ENCODE data around the gene TEAD1. TPM values are rescaled to one million over a fixed set of nuclear protein-coding genes. Genes with fewer than 3 reads are reported as not detected.
A peak's percentile ranks its signal among the peaks of the same experiment; 100 is the strongest.
"Not testable (repeated sequence)": the region's sequence is repeated elsewhere in the genome, so short reads cannot be mapped to it uniquely, and the experiment has no call there.

TEAD1 gene
- total RNA-seq, 2 experiments from 2014 or later, result 5.6 to 10.8 TPM

- DNase-seq (ENCODE audit: low spot score), result no peak
- Histone ChIP-seq H3K4me2 (ENCODE audit: low read length) (no peak overlapping the region), H3K9me2 (ENCODE audit: insufficient read depth, low read length) (no peaks in the 10 kb centered on the region), H3K4me3 (ENCODE audit: low read depth, low read length, poor library complexity, severe bottlenecking) (no peak overlapping the region), H3K27ac (ENCODE audit: low read depth, low read length, poor library complexity, severe bottlenecking) (no peak overlapping the region), H3K79me2 (ENCODE audit: insufficient read depth, low read depth, low read length) (no peaks in the 10 kb centered on the region), H3K4me1 (ENCODE audit: insufficient read depth, low read length, poor library complexity, severe bottlenecking) (no peaks in the 10 kb centered on the region), H4K20me1 (ENCODE audit: insufficient read depth, low read length) (no peaks in the 10 kb centered on the region), H2AFZ (ENCODE audit: low read length) (no peak overlapping the region), H3K9me3 (ENCODE audit: low read length) (no peaks in the 10 kb centered on the region), H3K36me3 (ENCODE audit: insufficient read depth, low read length) (no peaks in the 10 kb centered on the region)
- BruUV-seq (replicated peaks), result no TSS peak
- intact Hi-C loops (cut with micrococcal nuclease; ENCODE audit: unreplicated experiment), result no loop called here
- CTCF ChIA-PET (ENCODE audit: unreplicated experiment), result no interaction called here
- TF ChIP-seq EZH2phosphoT487 (IDR thresholded peaks at IDR 0.05; ENCODE audit: borderline replicate concordance, low read depth, low read length) (no peak), CTCF (conservative IDR thresholded peaks at IDR 0.05; ENCODE audit: low read length) (no peak)
- POLR2A ChIA-PET, result no interaction called here
Measured at GRCh38 chr11:12757416-12757815, 83.2 kb downstream of the TEAD1 start.

DNA sequence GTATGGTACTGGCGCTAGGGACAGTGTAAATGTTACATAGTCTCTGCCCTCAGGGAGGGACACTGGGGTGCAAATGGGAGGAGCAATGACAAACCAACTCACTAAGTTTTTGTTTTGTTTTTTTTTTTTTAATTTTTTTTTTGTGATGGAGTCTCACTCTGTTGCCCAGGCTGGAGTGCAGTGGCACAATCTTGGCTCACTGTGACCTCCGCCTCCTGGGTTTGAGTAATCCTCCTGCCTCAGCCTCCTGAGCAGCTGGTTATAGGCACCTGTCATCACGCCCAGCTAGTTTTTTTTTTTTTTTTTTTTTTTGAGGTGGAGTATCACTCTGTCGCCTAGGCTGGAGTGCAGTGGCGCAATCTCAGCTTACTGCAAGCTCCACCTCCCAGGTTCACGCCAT is 83.9 kb downstream of the TEAD1 start:
- H3K4me1 ChIP-seq (ENCODE audit: insufficient read depth, low read length, poor library complexity, severe bottlenecking); H3K79me2 ChIP-seq (ENCODE audit: insufficient read depth, low read depth, low read length); H3K9me2 ChIP-seq (ENCODE audit: insufficient read depth, low read length); H4K20me1 ChIP-seq (ENCODE audit: insufficient read depth, low read length); DNase-seq (ENCODE audit: low spot score); CTCF ChIA-PET (ENCODE audit: unreplicated experiment); H3K4me3 ChIP-seq (ENCODE audit: low read depth, low read length, poor library complexity, severe bottlenecking); H3K27ac ChIP-seq (ENCODE audit: low read depth, low read length, poor library complexity, severe bottlenecking); H3K4me2 ChIP-seq (ENCODE audit: low read length); H2AFZ ChIP-seq (ENCODE audit: low read length); BruUV-seq (replicated peaks); H3K9me3 ChIP-seq (ENCODE audit: low read length); intact Hi-C loops (cut with micrococcal nuclease; ENCODE audit: unreplicated experiment); H3K36me3 ChIP-seq (ENCODE audit: insufficient read depth, low read length): not testable (repeated sequence)
- POLR2A ChIA-PET, result interaction anchor here (0.6 kb wide), 1 partner anchor 13 kb away, joined by 3 read pairs; no protein-coding TSS in a partner anchor

DNA sequence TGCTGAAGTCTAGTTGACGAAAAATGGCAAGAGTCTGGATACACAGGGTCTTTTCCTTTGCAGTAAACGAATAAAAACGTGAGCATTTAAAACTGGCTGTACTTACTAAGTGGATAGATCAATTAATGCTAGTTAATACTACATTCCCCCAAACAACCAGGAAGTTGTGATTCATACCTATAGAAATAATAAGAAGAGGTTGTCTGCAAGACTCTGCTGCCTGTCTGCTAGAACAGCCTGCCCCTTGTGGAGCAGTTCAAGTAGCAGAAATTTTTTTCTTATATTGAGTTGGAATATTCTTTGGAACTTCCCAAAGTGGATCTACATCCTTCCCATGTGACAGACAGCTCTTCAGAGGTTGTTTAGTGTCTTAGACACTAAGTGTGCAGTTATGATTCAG is 86.8 kb downstream of the TEAD1 start:
- Histone ChIP-seq H3K9me2 (ENCODE audit: insufficient read depth, low read length) (no peaks in the 10 kb centered on the region), H3K27ac (ENCODE audit: low read depth, low read length, poor library complexity, severe bottlenecking) (no peak overlapping the region), H3K4me2 (ENCODE audit: low read length) (no peak overlapping the region), H3K4me3 (ENCODE audit: low read depth, low read length, poor library complexity, severe bottlenecking) (no peak overlapping the region), H2AFZ (ENCODE audit: low read length) (no peak overlapping the region), H3K4me1 (ENCODE audit: insufficient read depth, low read length, poor library complexity, severe bottlenecking) (peaks cover 11% of the 10 kb centered on the region), H3K36me3 (ENCODE audit: insufficient read depth, low read length) (no peaks in the 10 kb centered on the region), H3K79me2 (ENCODE audit: insufficient read depth, low read depth, low read length) (no peaks in the 10 kb centered on the region), H4K20me1 (ENCODE audit: insufficient read depth, low read length) (no peaks in the 10 kb centered on the region), H3K9me3 (ENCODE audit: low read length) (no peaks in the 10 kb centered on the region)
- POLR2A ChIA-PET, result no interaction called here
- CTCF ChIA-PET (ENCODE audit: unreplicated experiment), result no interaction called here
- TF ChIP-seq EZH2phosphoT487 (IDR thresholded peaks at IDR 0.05; ENCODE audit: borderline replicate concordance, low read depth, low read length), result no peak
- peak; percentile 28; the same call in 1 of the 2 replicates for TF ChIP-seq CTCF (conservative IDR thresholded peaks at IDR 0.05; ENCODE audit: low read length)
- intact Hi-C loops (cut with micrococcal nuclease; ENCODE audit: unreplicated experiment), result no loop called here
- BruUV-seq (replicated peaks), result no TSS peak
- no peak for DNase-seq (ENCODE audit: low spot score)
